GM12878 (cell line): ENCODE measurements around the gene TNFRSF1B.

Source experiments
- POLR2A ChIP-seq: IDR thresholded peaks from 2 replicates; pipeline ENCODE4 v1.6.1; 2011; ENCODE audit warnings: low read depth, mild to moderate bottlenecking, low read length
- POLR2AphosphoS5 ChIP-seq: IDR thresholded peaks from 2 replicates; pipeline ENCODE4 v1.6.1; 2011; ENCODE audit warnings: mild to moderate bottlenecking, low read length, inconsistent platforms
- SMAD5 ChIP-seq: IDR thresholded peaks from 2 replicates; pipeline ENCODE4 v1.6.1; 2016; ENCODE audit warnings: antibody characterized with exemption, low read depth
- SRF ChIP-seq, 2 experiments: IDR thresholded peaks; 2 replicates each; pipeline ENCODE4 v1.6.1; 2011; ENCODE audit warnings: low read depth in 2 of 2, low read length in 2 of 2, mild to moderate bottlenecking in 1 of 2, moderate library complexity in 1 of 2
- TAF1 ChIP-seq: IDR thresholded peaks from 2 replicates; pipeline ENCODE4 v1.6.1; 2011; ENCODE audit warnings: mild to moderate bottlenecking, low read depth, low read length, borderline replicate concordance
- TF ChIP-seq, protein P1 (sequence below): IDR thresholded peaks from 2 replicates; pipeline ENCODE4 v1.6.1; 2012; ENCODE audit warnings: mild to moderate bottlenecking, low read depth, low read length

DNA sequence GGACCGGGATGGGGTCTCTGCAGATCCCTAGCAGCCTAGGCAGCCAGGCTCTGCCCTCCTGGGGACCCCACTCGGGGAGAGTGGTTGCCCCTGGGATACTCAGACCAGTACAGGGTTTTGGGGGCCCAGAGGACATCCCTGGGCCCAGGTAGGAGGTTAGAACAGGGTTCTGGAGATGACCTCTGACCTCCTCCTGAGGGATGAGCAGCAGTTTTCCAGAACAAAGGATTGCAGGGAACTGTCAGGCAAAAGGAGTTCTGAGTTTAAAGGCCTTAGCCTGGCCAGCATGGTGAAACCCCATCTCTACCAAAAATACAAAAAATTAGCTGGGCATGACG is 42.7 kb downstream of the TNFRSF1B start:
- TF ChIP-seq, protein P1, sequence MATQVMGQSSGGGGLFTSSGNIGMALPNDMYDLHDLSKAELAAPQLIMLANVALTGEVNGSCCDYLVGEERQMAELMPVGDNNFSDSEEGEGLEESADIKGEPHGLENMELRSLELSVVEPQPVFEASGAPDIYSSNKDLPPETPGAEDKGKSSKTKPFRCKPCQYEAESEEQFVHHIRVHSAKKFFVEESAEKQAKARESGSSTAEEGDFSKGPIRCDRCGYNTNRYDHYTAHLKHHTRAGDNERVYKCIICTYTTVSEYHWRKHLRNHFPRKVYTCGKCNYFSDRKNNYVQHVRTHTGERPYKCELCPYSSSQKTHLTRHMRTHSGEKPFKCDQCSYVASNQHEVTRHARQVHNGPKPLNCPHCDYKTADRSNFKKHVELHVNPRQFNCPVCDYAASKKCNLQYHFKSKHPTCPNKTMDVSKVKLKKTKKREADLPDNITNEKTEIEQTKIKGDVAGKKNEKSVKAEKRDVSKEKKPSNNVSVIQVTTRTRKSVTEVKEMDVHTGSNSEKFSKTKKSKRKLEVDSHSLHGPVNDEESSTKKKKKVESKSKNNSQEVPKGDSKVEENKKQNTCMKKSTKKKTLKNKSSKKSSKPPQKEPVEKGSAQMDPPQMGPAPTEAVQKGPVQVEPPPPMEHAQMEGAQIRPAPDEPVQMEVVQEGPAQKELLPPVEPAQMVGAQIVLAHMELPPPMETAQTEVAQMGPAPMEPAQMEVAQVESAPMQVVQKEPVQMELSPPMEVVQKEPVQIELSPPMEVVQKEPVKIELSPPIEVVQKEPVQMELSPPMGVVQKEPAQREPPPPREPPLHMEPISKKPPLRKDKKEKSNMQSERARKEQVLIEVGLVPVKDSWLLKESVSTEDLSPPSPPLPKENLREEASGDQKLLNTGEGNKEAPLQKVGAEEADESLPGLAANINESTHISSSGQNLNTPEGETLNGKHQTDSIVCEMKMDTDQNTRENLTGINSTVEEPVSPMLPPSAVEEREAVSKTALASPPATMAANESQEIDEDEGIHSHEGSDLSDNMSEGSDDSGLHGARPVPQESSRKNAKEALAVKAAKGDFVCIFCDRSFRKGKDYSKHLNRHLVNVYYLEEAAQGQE, result no peak
- no peak for TF ChIP-seq POLR2AphosphoS5
- TF ChIP-seq POLR2A, result no peak
- TF ChIP-seq SMAD5, result no peak
- no peak for TF ChIP-seq TAF1
- TF ChIP-seq SRF (IDR thresholded peaks at IDR 0.05; ENCODE audit: low read depth in 2 of 2, low read length in 2 of 2), result no peak
